ENCODE measurements around the gene CRYGN. TPM values are rescaled to one million over a fixed set of nuclear protein-coding genes. Genes with fewer than 3 reads are reported as not detected.
A peak's percentile ranks its signal among the peaks of the same experiment; 100 is the strongest.

The CRYGN gene
- total and polyA plus RNA-seq, 2 of the 13 experiments (the other 11 are each of a cell fraction or from before 2014, with no cell fraction given) = 0.11 TPM; not detected in 1

- Histone ChIP-seq H3K4me3 (replicated peaks in 1 of 3; ENCODE audit: insufficient read depth in 1 of 3, low read depth in 2 of 3, low read length in 3 of 3) (no peak overlapping the region), H3K27me3 (ENCODE audit: control insufficient read depth in 1 of 2, insufficient read depth in 2 of 2, low read length in 2 of 2) (peaks cover 16 to 72% of the 10 kb centered on the region in 2 experiments), H3K9me3 (ENCODE audit: low read length) (no peaks in the 10 kb centered on the region), H3K36me3 (replicated peaks in 1 of 2; ENCODE audit: control insufficient read depth in 1 of 2, insufficient read depth in 2 of 2, low read length in 2 of 2) (no peaks in the 10 kb centered on the region), H3K4me1 (ENCODE audit: insufficient read depth, low read length) (no peaks in the 10 kb centered on the region), H3K4me2 (ENCODE audit: low read depth, low read length) (no peak overlapping the region), H3K27ac (ENCODE audit: extremely low read length, insufficient read depth, low read length) (no peak overlapping the region), H3K79me2 (ENCODE audit: insufficient read depth, low read length) (no peaks in the 10 kb centered on the region), H3K9ac (ENCODE audit: insufficient read depth, low read depth, low read length) (no peak overlapping the region), H2AFZ (ENCODE audit: low read length) (no peak overlapping the region), H4K20me1 (ENCODE audit: insufficient read depth, low read length) (no peaks in the 10 kb centered on the region)
- no TSS peak for BruUV-seq (replicated peaks)
- CTCF ChIA-PET (ENCODE audit: low intra/inter-chr PET ratio, low total read pairs) = no interaction called here
- FAIRE-seq = no peak
- intact Hi-C loops (cut with micrococcal nuclease; ENCODE audit: unreplicated experiment) (no loop called here), in situ Hi-C loops (cut with HindIII; ENCODE audit: extremely low pct_ligation_motif_present, low pct_unique_long_range_greater_than_20kb) (no loop called here)
- TF ChIP-seq PAXIP1 (CRISPR knock-in tag; conservative IDR thresholded peaks at IDR 0.05) (no peak), ZNF12 (CRISPR knock-in tag; IDR thresholded peaks at IDR 0.05) (peak; percentile 98)
- no peak for ATAC-seq
- no peak for DNase-seq (ENCODE audit: low spot score)
- 25% methylated on average over 9 of the region's 17 CpGs for WGBS (ENCODE audit: low lambda C conversion rate)
- POLR2A ChIA-PET = no interaction called here
Observed at GRCh38 chr7:151438864-151439601, 908 bp downstream of the CRYGN start.

GRCh38 chr7:151437866-151438516, 1.9 kb downstream of the CRYGN start:
- Histone ChIP-seq H4K20me1 (ENCODE audit: insufficient read depth, low read length) (no peaks in the 10 kb centered on the region), H3K4me1 (ENCODE audit: insufficient read depth, low read length) (no peaks in the 10 kb centered on the region), H3K79me2 (ENCODE audit: insufficient read depth, low read length) (no peaks in the 10 kb centered on the region), H3K9me3 (ENCODE audit: low read length) (no peaks in the 10 kb centered on the region), H3K27me3 (ENCODE audit: control insufficient read depth in 1 of 2, insufficient read depth in 2 of 2, low read length in 2 of 2) (peaks cover 19 to 81% of the 10 kb centered on the region in 2 experiments), H3K36me3 (replicated peaks in 1 of 2; ENCODE audit: control insufficient read depth in 1 of 2, insufficient read depth in 2 of 2, low read length in 2 of 2) (no peaks in the 10 kb centered on the region), H3K4me3 (replicated peaks in 1 of 3; ENCODE audit: insufficient read depth in 1 of 3, low read depth in 2 of 3, low read length in 3 of 3) (no peak overlapping the region), H2AFZ (ENCODE audit: low read length) (no peak overlapping the region), H3K4me2 (ENCODE audit: low read depth, low read length) (no peak overlapping the region), H3K9ac (ENCODE audit: insufficient read depth, low read depth, low read length) (no peak overlapping the region), H3K27ac (ENCODE audit: extremely low read length, insufficient read depth, low read length) (no peak overlapping the region)
- BruUV-seq (replicated peaks) = no TSS peak
- WGBS (ENCODE audit: low lambda C conversion rate) = 6% methylated on average over 5 of the region's 23 CpGs
- CTCF ChIA-PET (ENCODE audit: low intra/inter-chr PET ratio, low total read pairs) = no interaction called here
- DNase-seq (ENCODE audit: low spot score) (no peak), ATAC-seq (no peak), FAIRE-seq (no peak)
- POLR2A ChIA-PET = no interaction called here
- intact Hi-C loops (cut with micrococcal nuclease; ENCODE audit: unreplicated experiment) (no loop called here), in situ Hi-C loops (cut with HindIII; ENCODE audit: extremely low pct_ligation_motif_present, low pct_unique_long_range_greater_than_20kb) (no loop called here)
- TF ChIP-seq THRA (CRISPR knock-in tag; IDR thresholded peaks at IDR 0.05; ENCODE audit: borderline replicate concordance) (no peak), GMEB2 (CRISPR knock-in tag; IDR thresholded peaks at IDR 0.05; ENCODE audit: low read depth) (no peak), ELF3 (CRISPR knock-in tag; IDR thresholded peaks at IDR 0.05) (no peak), LRRFIP1 (CRISPR knock-in tag; conservative IDR thresholded peaks at IDR 0.05) (no peak), NFIB (CRISPR knock-in tag; IDR thresholded peaks at IDR 0.05; ENCODE audit: borderline replicate concordance) (no peak)
